ENCODE measurements around the gene SVIL.

- no peak for TF ChIP-seq SUZ12 (IDR thresholded peaks at IDR 0.05; ENCODE audit: extremely low read depth, insufficient read depth, insufficient read length)
- no peak for TF ChIP-seq YY1 (IDR thresholded peaks at IDR 0.05; ENCODE audit: insufficient read depth, insufficient read length)
Observed at GRCh38 chr10:29620112-29620690, 14.6 kb downstream of the SVIL start.
